ENCODE data around the gene UNC119B.

UNC119B gene

DNA sequence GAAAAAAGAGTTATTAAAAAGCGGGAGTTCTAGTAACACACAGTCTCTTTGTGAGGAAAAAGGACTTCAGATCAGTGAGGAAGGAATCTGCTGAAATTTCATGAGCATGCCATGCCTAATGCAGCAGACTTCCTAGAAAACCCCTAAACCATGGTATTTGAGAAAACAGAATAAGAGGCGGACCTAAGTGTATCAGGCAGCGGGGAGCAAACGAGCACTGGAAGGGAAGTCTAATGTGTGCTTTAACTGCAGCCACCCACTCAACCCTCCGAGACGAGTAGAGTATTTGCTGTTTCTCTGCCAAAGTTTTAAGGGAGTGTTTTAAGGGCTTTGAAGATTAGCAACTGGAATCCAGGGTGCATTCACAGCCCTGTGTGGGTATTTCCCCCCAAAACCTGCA, 51.8 kb downstream of the UNC119B start:
- no peak overlapping the region for H3K4me3 ChIP-seq (ENCODE audit: low read depth in 1 of 2, low read length in 2 of 2)
- no peaks in the 10 kb centered on the region for H3K9me3 ChIP-seq (ENCODE audit: control insufficient read depth in 1 of 2, low read length in 2 of 2)
- H3K9ac ChIP-seq (ENCODE audit: low read depth in 1 of 2, low read length in 2 of 2): no peak overlapping the region
- H3K36me3 ChIP-seq (ENCODE audit: control insufficient read depth in 1 of 2, insufficient read depth in 2 of 2, low read length in 2 of 2): peaks cover 35 to 62% of the 10 kb centered on the region in 2 donors
- H3K4me1 ChIP-seq (ENCODE audit: control insufficient read depth in 1 of 2, insufficient read depth in 2 of 2, low read length in 2 of 2): peaks cover 17 to 19% of the 10 kb centered on the region in 2 donors
- no peaks in the 10 kb centered on the region for H3K27me3 ChIP-seq (ENCODE audit: control insufficient read depth in 1 of 2, insufficient read depth in 2 of 2, low read length in 2 of 2)
- no peak overlapping the region for H3K27ac ChIP-seq (ENCODE audit: low read depth, low read length)

DNA sequence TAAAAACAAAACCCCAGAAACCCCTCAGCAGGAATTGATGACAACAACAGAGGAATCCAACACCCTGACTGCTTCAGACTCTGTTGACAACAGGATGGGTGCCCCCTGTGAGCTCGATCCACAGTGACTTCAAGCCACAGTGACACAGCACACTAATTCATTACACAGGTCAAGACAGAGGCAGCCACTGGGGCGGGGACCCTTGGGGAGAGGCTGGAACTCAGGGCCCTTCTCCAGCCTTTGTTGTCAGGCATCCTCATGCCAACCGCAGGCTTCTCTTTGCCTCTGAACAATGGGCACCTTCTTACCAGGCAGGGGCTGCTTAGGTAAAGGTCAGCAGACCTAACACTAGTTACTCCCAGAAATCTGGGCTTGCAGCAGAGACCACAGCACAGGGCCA, 53.0 kb downstream of the UNC119B start:
- H3K36me3 ChIP-seq (ENCODE audit: control insufficient read depth in 1 of 2, insufficient read depth in 2 of 2, low read length in 2 of 2): peaks cover 44 to 73% of the 10 kb centered on the region in 2 donors
- H3K4me1 ChIP-seq (ENCODE audit: control insufficient read depth in 1 of 2, insufficient read depth in 2 of 2, low read length in 2 of 2): peaks cover 18 to 22% of the 10 kb centered on the region in 2 donors
- H3K9ac ChIP-seq (ENCODE audit: low read depth in 1 of 2, low read length in 2 of 2): no peak overlapping the region
- no peak overlapping the region for H3K4me3 ChIP-seq (ENCODE audit: low read depth in 1 of 2, low read length in 2 of 2)
- H3K9me3 ChIP-seq (ENCODE audit: control insufficient read depth in 1 of 2, low read length in 2 of 2): no peaks in the 10 kb centered on the region
- H3K27me3 ChIP-seq (ENCODE audit: control insufficient read depth in 1 of 2, insufficient read depth in 2 of 2, low read length in 2 of 2): no peaks in the 10 kb centered on the region
- no peak overlapping the region for H3K27ac ChIP-seq (ENCODE audit: low read depth, low read length)

DNA sequence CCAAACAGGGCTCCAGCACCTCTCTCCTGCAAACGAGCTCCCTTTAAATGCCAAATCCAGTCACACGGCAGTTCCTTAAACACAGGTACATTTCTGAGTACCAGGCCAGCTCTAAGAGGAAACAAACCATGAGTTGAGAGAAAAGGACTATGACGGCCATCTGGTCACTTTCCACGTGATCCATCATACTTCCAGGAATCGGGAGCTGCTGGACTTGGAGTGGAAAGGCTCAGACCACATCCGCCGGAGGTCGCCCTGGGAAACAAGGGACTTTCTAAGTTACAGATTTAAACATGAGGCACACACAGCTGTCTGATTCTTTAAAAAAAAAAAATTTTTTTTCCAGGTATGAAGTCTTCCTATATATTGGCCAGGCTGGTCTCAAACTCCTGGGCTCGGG, 54.6 kb downstream of the UNC119B start:
- no peaks in the 10 kb centered on the region for H3K9me3 ChIP-seq (ENCODE audit: control insufficient read depth in 1 of 2, low read length in 2 of 2)
- H3K9ac ChIP-seq (ENCODE audit: low read depth in 1 of 2, low read length in 2 of 2): no peak overlapping the region
- no peak overlapping the region for H3K4me3 ChIP-seq (ENCODE audit: low read depth in 1 of 2, low read length in 2 of 2)
- H3K27ac ChIP-seq (ENCODE audit: low read depth, low read length): no peak overlapping the region
- no peaks in the 10 kb centered on the region for H3K27me3 ChIP-seq (ENCODE audit: control insufficient read depth in 1 of 2, insufficient read depth in 2 of 2, low read length in 2 of 2)
- peaks cover 18 to 22% of the 10 kb centered on the region in 2 donors for H3K4me1 ChIP-seq (ENCODE audit: control insufficient read depth in 1 of 2, insufficient read depth in 2 of 2, low read length in 2 of 2)
- H3K36me3 ChIP-seq (ENCODE audit: control insufficient read depth in 1 of 2, insufficient read depth in 2 of 2, low read length in 2 of 2): peaks cover 54 to 81% of the 10 kb centered on the region in 2 donors

DNA sequence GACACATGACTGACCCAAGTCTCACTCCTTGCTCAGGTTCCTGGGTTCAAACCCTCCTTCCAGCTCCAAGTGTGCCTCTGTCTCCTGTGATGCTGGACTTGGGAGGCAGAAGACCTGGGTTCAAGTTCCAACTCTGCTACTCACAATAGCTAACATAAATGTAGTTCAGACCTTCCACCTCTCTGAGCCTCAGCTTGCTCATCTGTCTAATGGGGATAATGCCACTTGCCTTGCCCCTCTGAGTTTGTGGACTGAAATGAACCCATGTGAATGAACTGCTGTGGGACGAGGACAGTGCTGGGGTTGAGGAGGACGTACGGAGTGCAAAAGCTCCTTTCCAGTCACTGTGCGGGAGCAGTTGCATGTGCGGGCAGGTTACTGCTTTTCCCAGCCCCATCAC, 56.3 kb downstream of the UNC119B start:
- Histone ChIP-seq H3K4me1 (ENCODE audit: control insufficient read depth in 1 of 2, insufficient read depth in 2 of 2, low read length in 2 of 2) (peaks cover 18 to 22% of the 10 kb centered on the region in 2 donors), H3K4me3 (ENCODE audit: low read depth in 1 of 2, low read length in 2 of 2) (no peak overlapping the region), H3K27ac (ENCODE audit: low read depth, low read length) (peak overlapping the region; percentile 11), H3K9ac (ENCODE audit: low read depth in 1 of 2, low read length in 2 of 2) (no peak overlapping the region), H3K36me3 (ENCODE audit: control insufficient read depth in 1 of 2, insufficient read depth in 2 of 2, low read length in 2 of 2) (peaks cover 56 to 69% of the 10 kb centered on the region in 2 donors), H3K27me3 (ENCODE audit: control insufficient read depth in 1 of 2, insufficient read depth in 2 of 2, low read length in 2 of 2) (no peaks in the 10 kb centered on the region), H3K9me3 (ENCODE audit: control insufficient read depth in 1 of 2, low read length in 2 of 2) (no peaks in the 10 kb centered on the region)

DNA sequence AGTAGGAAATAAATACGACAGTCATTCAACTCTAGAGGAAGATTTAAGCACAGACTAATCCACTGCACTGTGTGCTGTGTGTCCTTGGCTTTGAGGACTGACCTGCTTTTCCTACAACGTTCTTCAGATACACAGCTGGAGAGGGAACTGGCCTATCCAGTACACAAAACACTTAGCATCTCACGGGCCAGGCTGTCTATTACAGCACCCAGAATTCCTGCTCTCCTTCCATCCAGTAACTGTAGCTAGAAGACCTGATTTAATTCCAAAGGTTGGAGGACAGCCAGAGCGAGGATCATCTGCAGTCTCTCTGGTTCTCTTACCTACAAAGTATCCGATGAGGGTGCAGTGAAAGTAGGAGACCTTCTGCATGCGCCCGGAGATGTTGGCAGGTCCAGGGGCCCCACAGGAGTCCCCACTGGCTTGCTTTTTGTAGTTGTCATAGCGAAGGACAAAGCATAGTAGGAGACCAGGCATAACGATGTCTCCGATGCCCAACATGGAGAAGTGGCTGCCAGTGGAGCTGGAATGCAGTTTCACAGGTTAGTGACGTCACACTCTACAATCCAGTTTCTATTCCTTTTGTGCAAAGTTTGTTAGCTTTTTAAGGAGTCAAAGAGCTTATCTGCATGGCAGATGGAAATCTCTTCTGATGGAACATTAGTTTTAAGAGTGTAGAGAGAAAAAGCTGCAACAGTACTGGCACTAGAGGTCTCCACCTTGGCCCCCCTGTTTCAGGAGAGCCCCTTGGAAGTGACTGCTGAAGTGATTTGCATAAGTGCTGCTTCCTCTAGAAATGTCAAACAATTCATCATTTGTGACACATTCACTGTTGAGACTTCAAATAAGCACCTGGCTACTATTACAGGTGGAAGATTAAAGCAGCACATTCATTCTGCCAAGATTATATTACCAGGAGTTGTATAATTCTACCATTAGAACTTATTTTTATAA, 57.1 kb downstream of the UNC119B start:
- no peaks in the 10 kb centered on the region for H3K9me3 ChIP-seq (ENCODE audit: control insufficient read depth in 1 of 2, low read length in 2 of 2)
- H3K27ac ChIP-seq (ENCODE audit: low read depth, low read length): no peak overlapping the region
- H3K4me1 ChIP-seq (ENCODE audit: control insufficient read depth in 1 of 2, insufficient read depth in 2 of 2, low read length in 2 of 2): peaks cover 18 to 22% of the 10 kb centered on the region in 2 donors

DNA sequence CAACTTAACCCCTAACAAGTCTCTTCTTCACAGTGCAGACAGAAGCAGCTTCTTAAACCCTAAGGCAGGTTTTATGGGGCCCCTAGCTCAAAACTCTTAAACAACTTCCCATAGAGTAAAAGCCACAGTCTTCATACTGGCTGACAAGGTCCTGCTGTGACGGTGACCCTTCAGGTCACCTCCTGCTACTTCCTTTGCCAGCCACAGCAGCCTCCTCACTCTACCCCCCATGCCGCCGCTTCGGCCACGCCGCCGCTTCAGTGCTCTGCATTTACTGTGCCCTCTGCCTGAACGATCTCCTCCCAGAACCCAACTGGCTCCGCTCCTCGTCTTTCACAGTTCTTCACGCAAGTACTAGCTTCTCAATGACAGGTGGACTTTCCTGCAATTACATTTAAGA, 60.8 kb downstream of the UNC119B start:
- H3K27me3 ChIP-seq (ENCODE audit: control insufficient read depth in 1 of 2, insufficient read depth in 2 of 2, low read length in 2 of 2): no peaks in the 10 kb centered on the region
- H3K9me3 ChIP-seq (ENCODE audit: control insufficient read depth in 1 of 2, low read length in 2 of 2): no peaks in the 10 kb centered on the region
- H3K36me3 ChIP-seq (ENCODE audit: control insufficient read depth in 1 of 2, insufficient read depth in 2 of 2, low read length in 2 of 2): peaks cover 36 to 39% of the 10 kb centered on the region in 2 donors

More for the DNA sequence above, 57.1 kb downstream of the UNC119B start:
- no peak overlapping the region for H3K4me3 ChIP-seq (ENCODE audit: low read depth in 1 of 2, low read length in 2 of 2)
- no peaks in the 10 kb centered on the region for H3K27me3 ChIP-seq (ENCODE audit: control insufficient read depth in 1 of 2, insufficient read depth in 2 of 2, low read length in 2 of 2)
- H3K36me3 ChIP-seq (ENCODE audit: control insufficient read depth in 1 of 2, insufficient read depth in 2 of 2, low read length in 2 of 2): peaks cover 50 to 62% of the 10 kb centered on the region in 2 donors
- no peak overlapping the region for H3K9ac ChIP-seq (ENCODE audit: low read depth in 1 of 2, low read length in 2 of 2)

More for the DNA sequence above, 60.8 kb downstream of the UNC119B start:
- Histone ChIP-seq H3K9ac (ENCODE audit: low read depth in 1 of 2, low read length in 2 of 2) (no peak overlapping the region), H3K27ac (ENCODE audit: low read depth, low read length) (no peak overlapping the region), H3K4me1 (ENCODE audit: control insufficient read depth in 1 of 2, insufficient read depth in 2 of 2, low read length in 2 of 2) (peaks cover 11 to 15% of the 10 kb centered on the region in 2 donors), H3K4me3 (ENCODE audit: low read depth in 1 of 2, low read length in 2 of 2) (no peak overlapping the region)

All from duodenal mucosa (tissue), 2 donors.